ENCODE measurements around the gene GASK1B.

Gene GASK1B

GRCh38 chr4:158186815-158187214 lies 14.0 kb upstream of the GASK1B start:
- DNase-seq (ENCODE audit: low read depth, low spot score), result no peak

- no peak for DNase-seq (ENCODE audit: low read depth, low spot score)
Observed at GRCh38 chr4:158182736-158183135, 9.9 kb upstream of the GASK1B start.

DNA sequence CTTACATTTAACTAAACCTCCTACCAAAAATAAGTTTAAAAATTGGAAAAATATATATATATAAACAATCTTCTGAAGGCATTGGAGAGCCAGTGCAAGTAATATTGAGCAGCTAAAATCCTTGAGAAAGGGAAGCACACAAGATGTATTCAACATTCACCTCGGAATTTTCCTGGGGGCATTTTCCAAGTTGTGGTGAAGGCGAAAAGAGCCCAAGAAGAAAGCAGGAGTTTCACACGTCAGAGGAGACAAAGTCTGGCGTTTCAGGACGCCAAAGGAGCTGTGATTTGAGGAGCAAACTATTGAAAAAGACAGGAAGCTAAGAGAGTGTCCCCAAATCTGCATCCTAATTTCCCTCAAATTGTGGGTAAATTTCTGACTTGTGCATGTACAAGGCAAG lies 9.1 kb upstream of the GASK1B start:
- DNase-seq (ENCODE audit: low read depth, low spot score), result no peak

DNA sequence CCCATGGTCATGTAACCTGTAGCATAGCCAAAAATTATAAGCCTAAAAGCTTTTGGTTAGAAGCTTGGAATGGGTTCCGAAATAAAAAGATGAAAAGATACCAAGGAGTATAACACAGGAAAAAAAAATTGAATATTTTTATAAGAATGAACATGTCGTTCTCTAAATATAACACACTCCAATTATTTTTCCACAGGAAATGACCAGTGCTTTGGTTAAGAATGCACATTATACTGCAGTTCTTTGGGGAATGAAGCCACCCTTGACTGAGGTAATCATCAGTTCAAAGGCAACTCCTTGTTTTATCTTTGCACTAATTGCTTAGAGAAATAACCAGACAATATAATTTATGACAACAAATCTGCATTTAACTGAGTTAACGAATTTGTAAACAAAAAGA lies 6.6 kb upstream of the GASK1B start:
- DNase-seq (ENCODE audit: low read depth, low spot score), result no peak

DNA sequence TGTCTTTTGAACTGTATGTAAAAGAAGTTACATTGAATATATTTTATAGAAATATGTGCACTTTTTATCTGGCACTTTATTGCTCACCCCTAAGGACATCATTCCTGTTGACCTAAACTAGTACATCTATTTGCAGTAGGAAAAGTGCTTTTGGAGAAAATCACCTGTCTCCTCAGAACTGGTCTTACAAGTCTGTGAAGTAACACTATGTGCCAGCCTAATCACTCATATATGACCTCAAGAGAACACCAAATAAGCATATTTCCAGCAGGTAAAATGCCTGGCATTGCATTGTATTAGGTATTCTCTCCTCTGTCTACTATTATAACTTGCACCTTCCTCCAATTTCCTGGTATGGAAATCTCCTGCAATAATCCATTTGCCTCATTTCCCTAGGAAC lies 4.0 kb upstream of the GASK1B start:
- no peak for DNase-seq (ENCODE audit: low read depth, low spot score)

GRCh38 chr4:158176108-158176507 lies 3.3 kb upstream of the GASK1B start:
- DNase-seq (ENCODE audit: low read depth, low spot score), result no peak

DNA sequence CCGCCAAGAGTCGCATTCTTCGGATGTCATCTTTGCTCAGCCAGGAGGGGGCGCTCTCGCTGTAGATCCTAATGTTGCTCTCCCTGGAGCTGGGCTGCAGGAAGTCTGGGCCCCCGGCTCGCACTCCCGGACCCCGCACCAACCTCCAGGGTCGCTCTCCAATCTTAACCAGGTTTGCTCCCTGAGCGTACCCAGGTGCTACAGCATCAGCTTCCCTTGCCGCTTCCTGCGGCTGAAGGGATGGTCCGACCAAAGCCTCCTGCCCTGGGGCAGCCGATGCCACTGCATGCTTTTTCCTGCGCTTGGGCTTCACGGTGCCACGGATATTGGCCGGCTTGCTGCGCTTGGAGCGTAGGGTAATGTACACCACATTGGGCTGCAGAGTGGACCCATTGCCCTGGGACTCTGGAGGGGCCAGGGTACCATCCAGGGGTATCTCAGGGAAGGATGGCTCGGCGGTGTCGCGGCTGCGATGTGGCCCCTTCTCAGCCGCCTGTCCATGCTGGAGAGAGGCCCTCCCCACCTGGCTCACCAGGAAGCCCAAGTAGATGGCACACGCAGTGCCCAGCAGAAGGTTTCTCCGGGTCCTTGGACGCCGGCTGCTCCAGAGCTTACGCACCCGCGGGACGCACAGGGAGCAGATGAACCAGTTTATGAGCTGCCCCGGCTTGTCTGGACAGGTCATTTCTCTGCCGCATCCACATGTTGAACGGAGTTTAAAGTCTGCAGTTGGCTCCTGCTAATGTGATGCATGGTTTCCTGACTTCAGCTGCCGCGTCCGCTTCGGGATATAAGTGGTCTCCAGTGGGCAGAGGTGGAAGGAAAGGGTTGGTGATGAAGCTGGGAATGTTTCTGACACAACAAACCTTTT lies 1.9 kb downstream of the GASK1B start:
- no peak for DNase-seq (ENCODE audit: low read depth, low spot score)

DNA sequence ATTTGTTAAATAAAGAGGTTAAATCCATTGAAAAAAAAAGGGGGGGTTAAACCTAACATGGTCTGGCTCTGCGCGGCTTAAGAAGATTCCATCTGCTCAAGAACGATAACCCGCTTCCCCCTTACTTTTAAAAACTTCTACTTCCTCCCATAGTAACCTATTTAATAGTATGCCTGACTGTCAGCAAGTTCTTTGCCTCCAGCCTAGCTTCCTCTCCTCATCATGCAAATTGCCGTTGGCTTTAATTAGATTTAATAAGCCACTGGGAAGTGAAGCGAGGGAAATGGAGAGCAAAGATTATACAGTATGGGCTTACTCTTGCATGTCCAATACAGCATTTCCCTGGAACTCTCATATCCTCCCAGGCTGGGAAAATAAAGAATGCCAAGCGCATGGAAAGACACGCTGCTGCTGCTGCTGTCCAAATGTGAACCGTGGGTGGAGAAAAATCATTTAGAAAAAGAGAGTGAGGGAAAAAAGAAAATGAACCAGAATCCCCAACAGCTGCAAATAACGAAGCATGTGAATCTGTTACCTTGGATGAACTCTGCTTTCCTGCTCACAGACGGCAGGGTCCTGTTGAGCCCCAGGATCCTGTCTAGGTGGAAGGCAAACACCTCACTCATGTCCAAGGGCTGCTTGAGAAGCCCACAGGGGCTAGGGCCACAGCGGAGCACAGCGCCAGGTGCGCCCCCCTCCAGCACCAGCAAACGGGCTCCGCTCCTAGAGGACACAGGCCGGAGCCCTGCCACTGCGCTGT lies 2.7 kb downstream of the GASK1B start:
- DNase-seq (ENCODE audit: low read depth, low spot score), result no peak

GRCh38 chr4:158169506-158169905 lies 3.3 kb downstream of the GASK1B start:
- DNase-seq (ENCODE audit: low read depth, low spot score), result no peak

DNA sequence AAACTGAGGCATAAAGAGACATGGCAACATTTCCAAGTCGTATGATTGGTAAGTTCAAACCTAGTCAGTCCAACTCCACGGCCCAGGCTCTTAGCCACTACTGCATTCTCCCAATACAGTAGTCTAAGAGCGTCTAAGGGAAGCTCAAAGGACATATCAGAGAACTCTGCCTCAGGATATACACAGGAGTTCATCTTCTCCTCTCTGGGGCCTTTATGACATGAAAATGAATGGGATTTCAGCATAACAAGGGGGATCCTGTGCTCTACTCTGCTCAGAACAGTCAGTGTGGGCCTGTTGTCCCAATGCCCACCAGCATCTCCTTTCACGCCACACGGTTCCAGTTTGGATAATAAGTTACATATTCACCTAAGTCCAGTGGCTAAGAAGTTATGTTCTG lies 4.2 kb downstream of the GASK1B start:
- DNase-seq (ENCODE audit: low read depth, low spot score), result no peak

DNA sequence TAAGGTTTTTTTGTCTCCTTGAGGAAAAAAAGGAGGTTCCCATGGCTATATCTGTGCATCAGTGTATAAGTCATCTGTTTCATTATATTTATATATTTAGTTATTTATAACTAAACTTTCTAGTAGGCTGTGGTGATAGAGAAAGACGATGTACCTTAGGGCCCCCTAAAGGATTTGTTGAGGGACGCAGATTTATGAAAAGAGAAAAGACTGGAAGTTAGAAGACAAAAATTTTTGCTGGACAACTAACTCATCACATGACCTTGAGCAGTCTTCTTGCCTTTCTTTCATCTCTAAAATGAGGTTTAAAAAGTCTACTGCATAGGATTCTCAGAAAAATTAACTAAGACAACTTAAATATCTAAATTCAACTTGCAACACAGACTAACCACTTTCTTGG lies 6.1 kb downstream of the GASK1B start:
- DNase-seq (ENCODE audit: low read depth, low spot score), result no peak

GRCh38 chr4:158164768-158165213 lies 8.0 kb downstream of the GASK1B start:
- no peak for DNase-seq (ENCODE audit: low read depth, low spot score)

- no peak for DNase-seq (ENCODE audit: low read depth, low spot score)
Observed at GRCh38 chr4:158163941-158164767, 8.7 kb downstream of the GASK1B start.

DNA sequence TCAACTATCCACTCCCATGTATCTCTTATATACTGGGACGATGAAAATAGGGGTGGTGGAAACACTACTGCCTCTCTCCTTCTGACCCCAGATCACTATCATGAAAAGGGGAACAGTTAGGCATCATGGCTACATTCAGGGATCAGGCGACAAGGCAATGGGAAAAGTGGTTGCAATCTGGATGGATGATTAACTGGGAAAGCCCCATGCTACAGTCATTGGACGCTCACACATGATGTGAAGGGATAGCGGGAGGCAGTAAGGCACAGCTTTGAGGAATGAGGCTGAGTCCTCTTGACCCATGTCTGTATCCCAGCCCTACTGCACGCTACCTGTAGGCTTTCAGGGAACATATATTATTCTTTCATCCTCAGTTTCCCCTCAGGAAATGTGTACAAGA lies 10.2 kb downstream of the GASK1B start:
- DNase-seq (ENCODE audit: low read depth, low spot score), result no peak

GRCh38 chr4:158161551-158162354 lies 11.1 kb downstream of the GASK1B start:
- no peak for DNase-seq (ENCODE audit: low read depth, low spot score)

- no peak for DNase-seq (ENCODE audit: low read depth, low spot score)
Observed at GRCh38 chr4:158159718-158160094, 13.1 kb downstream of the GASK1B start.

DNA sequence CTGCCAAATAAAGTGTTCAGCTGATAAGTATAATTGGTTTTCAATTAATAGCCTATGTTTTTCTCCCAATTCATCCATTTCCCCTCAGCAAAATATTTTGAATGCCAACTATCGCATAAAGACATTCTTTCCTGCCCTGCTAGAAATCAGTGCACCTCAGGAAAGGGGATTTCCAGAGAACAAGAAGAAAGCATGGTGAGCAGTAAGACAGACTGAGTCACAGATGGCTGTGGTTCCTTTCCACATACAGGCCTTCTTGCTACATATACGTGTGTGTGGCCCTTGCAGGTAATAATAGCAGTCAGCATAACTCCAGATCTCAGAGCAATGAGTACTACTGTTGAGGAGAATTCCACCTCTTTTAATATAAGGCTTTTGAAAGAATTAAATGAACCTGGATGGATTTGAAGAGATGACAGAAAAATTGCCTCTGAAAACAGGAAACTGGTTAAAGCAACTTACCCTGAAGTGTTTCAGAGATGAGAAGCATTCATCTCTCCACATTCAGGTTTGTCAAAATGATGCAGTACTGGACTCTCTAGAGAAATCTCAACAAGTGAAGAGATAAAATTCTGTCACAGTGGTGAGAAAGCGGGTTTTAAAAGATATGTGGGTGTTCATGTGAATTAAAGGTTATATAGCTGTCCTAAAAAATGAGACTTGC lies 13.6 kb downstream of the GASK1B start:
- DNase-seq (ENCODE audit: low read depth, low spot score), result no peak

- no peak for DNase-seq (ENCODE audit: low read depth, low spot score)
Observed at GRCh38 chr4:158157412-158157811, 15.4 kb downstream of the GASK1B start.

DNA sequence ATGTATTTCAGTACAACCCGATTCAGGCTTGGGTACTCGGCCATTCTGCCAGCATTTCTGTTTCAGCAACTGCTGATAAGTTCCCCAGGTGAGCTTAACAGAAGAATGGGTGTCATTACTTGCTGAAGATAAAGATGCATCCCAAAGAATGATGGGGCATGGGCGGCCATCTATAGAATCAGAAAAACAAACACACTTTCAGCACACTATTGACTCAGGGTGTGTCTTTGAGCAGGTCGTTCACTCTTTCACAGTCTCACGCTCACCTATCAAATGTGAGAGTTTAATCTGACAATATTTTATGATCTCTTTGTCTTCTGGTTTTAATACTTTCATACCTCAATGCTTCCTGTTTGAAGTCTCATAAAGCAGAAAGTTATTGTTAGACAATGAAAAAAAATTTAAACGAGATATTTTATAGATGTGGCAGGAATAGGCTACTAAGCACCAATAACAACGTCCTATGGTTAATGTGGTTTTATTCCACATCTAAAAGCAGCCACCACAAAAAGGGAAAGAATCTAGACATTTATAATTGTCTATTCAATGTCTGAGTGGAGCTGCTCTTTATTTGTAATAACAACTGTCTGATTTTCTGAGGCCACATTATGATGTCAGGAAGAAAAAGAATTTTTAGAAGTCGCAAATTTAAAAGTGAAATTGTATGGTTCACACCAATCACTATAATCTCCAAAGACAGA lies 17.0 kb downstream of the GASK1B start:
- DNase-seq (ENCODE audit: low read depth, low spot score), result no peak

DNA sequence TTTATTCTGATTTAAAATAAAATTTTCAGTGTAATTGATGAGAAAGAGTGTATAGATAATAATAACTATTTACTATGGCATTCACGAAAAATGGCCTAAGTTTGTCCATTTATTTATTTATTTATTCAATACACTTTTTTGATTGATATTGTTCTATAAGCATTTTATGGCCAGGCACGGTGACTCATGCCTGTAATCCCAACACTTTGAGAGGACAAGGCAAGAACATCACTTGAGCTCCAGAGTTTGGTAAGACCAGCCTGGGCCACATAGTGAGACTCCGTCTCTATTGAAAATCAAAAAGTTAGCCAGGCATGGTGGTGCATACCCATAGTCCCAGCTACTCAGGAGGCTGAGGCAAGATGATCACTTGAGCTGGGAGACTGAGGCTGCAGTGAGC lies 25.7 kb downstream of the GASK1B start:
- no peak for DNase-seq (ENCODE audit: low read depth, low spot score)

Measured in smooth muscle cell of the brain vasculature (primary cell).